ENCODE data around the gene TREM2.

GRCh38 chr6:41157323-41157722 is 5.6 kb downstream of the TREM2 start:
- TF ChIP-seq CTCF (IDR thresholded peaks at IDR 0.05): no peak
- TF ChIP-seq POLR2A (IDR thresholded peaks at IDR 0.05): no peak
